HepG2 (cell line): ENCODE data around the gene C1orf116. TPM values are rescaled to one million over a fixed set of nuclear protein-coding genes. Genes with fewer than 3 reads are reported as not detected.

Source experiments
- BRF2 ChIP-seq: sonication (generic); formaldehyde crosslinking; IDR thresholded peaks from 2 replicates; pipeline ENCODE4 v1.8.1; 2022; ENCODE audit warnings: mild to moderate bottlenecking, missing genetic modification reagents
- CBX5 ChIP-seq: sonication (generic); formaldehyde crosslinking; IDR thresholded peaks from 2 replicates; pipeline ENCODE4 v1.4.0; 2020; ENCODE audit warnings: missing genetic modification reagents, borderline replicate concordance
- ESRRA ChIP-seq: sonication (generic); formaldehyde crosslinking; IDR thresholded peaks from 2 replicates; pipeline ENCODE4 v1.5.1; 2020; ENCODE audit warnings: mild to moderate bottlenecking, low read depth, missing genetic modification reagents
- SOX6 ChIP-seq, 2 experiments: fragments of 450-650 bp in 1 of 2; sonication (generic) in 1 of 2; formaldehyde crosslinking in 1 of 2; IDR thresholded peaks; 2 replicates each; pipeline versions ENCODE4 v1.4.0 to v1.6.1; 2017 to 2020; ENCODE audit warnings: antibody characterized with exemption in 1 of 2, mild to moderate bottlenecking in 1 of 2, missing genetic modification reagents in 1 of 2
- SP140L ChIP-seq: sonication (generic); formaldehyde crosslinking; IDR thresholded peaks from 2 replicates; pipeline ENCODE4 v1.4.0; 2020; ENCODE audit warnings: missing genetic modification reagents, borderline replicate concordance
- SYNCRIP ChIP-seq: fragments of 200-400 bp; formaldehyde crosslinking; IDR thresholded peaks from 2 replicates; pipeline ENCODE4 v1.6.1; 2018; ENCODE audit warnings: mild to moderate bottlenecking, low read depth, low read length; ENCODE audit not compliant: insufficient read depth
- WIZ ChIP-seq: sonication (generic); formaldehyde crosslinking; IDR thresholded peaks from 2 replicates; pipeline ENCODE4 v1.5.1; 2020; ENCODE audit warnings: mild to moderate bottlenecking, missing genetic modification reagents
- ZFAT ChIP-seq: sonication (generic); formaldehyde crosslinking; conservative IDR thresholded peaks from 2 replicates; pipeline ENCODE4 v1.8.1; 2023; ENCODE audit warnings: missing genetic modification reagents, inconsistent platforms
- ZMYM3 ChIP-seq: sonication (generic); formaldehyde crosslinking; IDR thresholded peaks from 2 replicates; pipeline ENCODE4 v1.5.1; 2020; ENCODE audit warnings: mild to moderate bottlenecking, missing genetic modification reagents
- ZNF33B ChIP-seq: sonication (generic); formaldehyde crosslinking; IDR thresholded peaks from 2 replicates; pipeline ENCODE4 v1.5.1; 2020; ENCODE audit warnings: mild to moderate bottlenecking, missing genetic modification reagents
- ZNF350 ChIP-seq: sonication (generic); formaldehyde crosslinking; IDR thresholded peaks from 2 replicates; pipeline ENCODE4 v1.4.0; 2020; ENCODE audit warnings: mild to moderate bottlenecking, low read depth, missing genetic modification reagents, borderline replicate concordance
- ZSCAN22 ChIP-seq: sonication (generic); formaldehyde crosslinking; IDR thresholded peaks from 2 replicates; pipeline ENCODE4 v1.4.0; 2020; ENCODE audit warnings: mild to moderate bottlenecking, missing genetic modification reagents
- polyA plus RNA-seq, 8 experiments: library from polyadenylated mRNA; depleted of rRNA in 3 of 8; stranded (reverse) in 7 of 8; unstranded in 1 of 8; fragments of >200 nt; fragmentation: Illumina TruSeq in 4 of 8; extraction: Trizol in 4 of 8; gene quantifications; 2 replicates each; pipeline versions ENCODE4 v1.2.1 to v1.2.3, GENCODE V29; 2011 to 2016; ENCODE audit warnings: low read depth in 4 of 8, missing spikeins in 1 of 8, mixed read lengths in 1 of 8; ENCODE audit not compliant: insufficient read depth in 1 of 8
- total RNA-seq, 5 experiments: library from RNA; depleted of rRNA; stranded (reverse); fragments of >200 nt; fragmentation: Illumina TruSeq; extraction: Trizol; gene quantifications; 2 replicates each; pipeline ENCODE4 v1.2.3, GENCODE V29; 2016; ENCODE audit warnings: low read depth in 1 of 5
- TF ChIP-seq, protein P1 (sequence below): sonication (generic); formaldehyde crosslinking; IDR thresholded peaks from 2 replicates; pipeline ENCODE4 v1.9.0; 2021; ENCODE audit warnings: missing genetic modification reagents, borderline replicate concordance
- TF ChIP-seq, protein P2 (sequence below): sonication (generic); formaldehyde crosslinking; IDR thresholded peaks from 2 replicates; pipeline ENCODE4 v1.8.1; 2023; ENCODE audit warnings: mild to moderate bottlenecking, moderate library complexity, missing genetic modification reagents
- TF ChIP-seq, protein P3 (sequence below): sonication (generic); formaldehyde crosslinking; IDR thresholded peaks from 2 replicates; pipeline ENCODE4 v1.5.0; 2020; ENCODE audit warnings: missing genetic modification reagents
- TF ChIP-seq, protein P4 (sequence below): sonication (generic); formaldehyde crosslinking; IDR thresholded peaks from 2 replicates; pipeline ENCODE4 v1.9.0; 2021; ENCODE audit warnings: mild to moderate bottlenecking, missing genetic modification reagents

C1orf116 gene
- total and polyA plus RNA-seq, 2 of the 13 experiments (the other 11 are each of a cell fraction or from before 2014, with no cell fraction given) = 0.51 to 0.95 TPM

DNA sequence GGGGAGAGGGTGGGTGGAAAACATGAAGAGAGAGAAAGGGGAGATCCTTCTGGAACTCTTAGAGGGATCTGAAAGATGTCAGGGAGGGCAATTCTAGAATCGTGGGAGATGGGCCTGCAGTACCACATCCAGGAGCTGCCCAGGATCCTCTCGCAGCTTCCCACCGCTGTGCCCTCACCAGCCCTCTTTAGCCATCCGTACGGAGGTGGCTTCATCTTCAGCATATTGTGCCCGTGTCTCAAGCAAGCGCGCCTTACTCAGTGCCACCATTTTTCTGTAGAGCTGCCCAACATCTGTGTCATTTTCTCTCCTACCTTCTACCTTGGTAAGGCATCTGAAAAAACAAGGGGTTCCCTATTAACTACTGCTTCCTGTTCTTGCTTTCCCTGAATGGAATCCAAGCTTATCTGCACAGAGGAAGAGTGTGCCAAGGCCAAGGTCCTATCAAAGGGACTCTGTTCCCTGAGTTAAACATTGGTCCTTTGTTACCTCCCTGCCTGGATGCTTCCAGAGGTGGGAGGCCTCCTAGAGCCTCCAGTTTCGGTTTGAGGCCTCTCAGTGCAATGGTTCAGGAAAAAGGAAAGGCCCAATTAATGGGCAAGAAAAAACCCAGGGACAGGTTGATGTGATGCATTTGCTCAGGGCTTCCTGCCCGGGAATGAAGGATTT, 23.2 kb downstream of the C1orf116 start (continued):
- TF ChIP-seq, protein P1, sequence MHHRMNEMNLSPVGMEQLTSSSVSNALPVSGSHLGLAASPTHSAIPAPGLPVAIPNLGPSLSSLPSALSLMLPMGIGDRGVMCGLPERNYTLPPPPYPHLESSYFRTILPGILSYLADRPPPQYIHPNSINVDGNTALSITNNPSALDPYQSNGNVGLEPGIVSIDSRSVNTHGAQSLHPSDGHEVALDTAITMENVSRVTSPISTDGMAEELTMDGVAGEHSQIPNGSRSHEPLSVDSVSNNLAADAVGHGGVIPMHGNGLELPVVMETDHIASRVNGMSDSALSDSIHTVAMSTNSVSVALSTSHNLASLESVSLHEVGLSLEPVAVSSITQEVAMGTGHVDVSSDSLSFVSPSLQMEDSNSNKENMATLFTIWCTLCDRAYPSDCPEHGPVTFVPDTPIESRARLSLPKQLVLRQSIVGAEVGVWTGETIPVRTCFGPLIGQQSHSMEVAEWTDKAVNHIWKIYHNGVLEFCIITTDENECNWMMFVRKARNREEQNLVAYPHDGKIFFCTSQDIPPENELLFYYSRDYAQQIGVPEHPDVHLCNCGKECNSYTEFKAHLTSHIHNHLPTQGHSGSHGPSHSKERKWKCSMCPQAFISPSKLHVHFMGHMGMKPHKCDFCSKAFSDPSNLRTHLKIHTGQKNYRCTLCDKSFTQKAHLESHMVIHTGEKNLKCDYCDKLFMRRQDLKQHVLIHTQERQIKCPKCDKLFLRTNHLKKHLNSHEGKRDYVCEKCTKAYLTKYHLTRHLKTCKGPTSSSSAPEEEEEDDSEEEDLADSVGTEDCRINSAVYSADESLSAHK (CRISPR knock-in tag) = no peak
- TF ChIP-seq, protein P2, sequence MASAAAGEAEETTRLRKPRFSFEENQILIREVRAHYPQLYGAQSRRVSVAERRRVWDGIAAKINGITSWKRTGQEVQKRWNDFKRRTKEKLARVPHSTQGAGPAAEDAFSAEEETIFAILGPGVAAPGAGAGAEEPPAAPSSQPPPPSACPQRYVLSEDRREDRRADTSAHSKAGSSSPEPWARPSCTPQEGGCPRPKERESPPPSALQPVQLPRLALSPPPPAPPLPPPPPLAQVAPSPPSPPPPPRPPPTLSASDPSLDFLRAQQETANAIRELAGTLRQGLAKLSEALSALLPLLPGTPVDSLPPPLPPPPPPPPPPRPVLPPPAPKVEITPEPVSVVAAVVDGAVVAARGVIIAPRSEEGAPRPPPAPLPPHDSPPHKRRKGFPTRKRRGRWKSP (CRISPR knock-in tag) = 0 out of 2 replicates have a peak, but pooled peaks have one; percentile 28
- no peak for TF ChIP-seq ZSCAN22 (CRISPR knock-in tag)
- TF ChIP-seq ZFAT = no peak
- TF ChIP-seq SYNCRIP = no peak
- TF ChIP-seq ESRRA (CRISPR knock-in tag) = no peak
- 0 out of 2 replicates have a peak, but pooled peaks have one; percentile 6 for TF ChIP-seq ZMYM3 (CRISPR knock-in tag)
- no peak for TF ChIP-seq ZNF350 (CRISPR knock-in tag)
- no peak for TF ChIP-seq WIZ (CRISPR knock-in tag)
- TF ChIP-seq ZNF33B (CRISPR knock-in tag) = no peak
- no peak for TF ChIP-seq SOX6 (IDR thresholded peaks at IDR 0.05)
- TF ChIP-seq SOX6 (CRISPR knock-in tag; IDR thresholded peaks at IDR 0.05) = peak; percentile 79
- no peak for TF ChIP-seq BRF2 (CRISPR knock-in tag)
- TF ChIP-seq, protein P3, sequence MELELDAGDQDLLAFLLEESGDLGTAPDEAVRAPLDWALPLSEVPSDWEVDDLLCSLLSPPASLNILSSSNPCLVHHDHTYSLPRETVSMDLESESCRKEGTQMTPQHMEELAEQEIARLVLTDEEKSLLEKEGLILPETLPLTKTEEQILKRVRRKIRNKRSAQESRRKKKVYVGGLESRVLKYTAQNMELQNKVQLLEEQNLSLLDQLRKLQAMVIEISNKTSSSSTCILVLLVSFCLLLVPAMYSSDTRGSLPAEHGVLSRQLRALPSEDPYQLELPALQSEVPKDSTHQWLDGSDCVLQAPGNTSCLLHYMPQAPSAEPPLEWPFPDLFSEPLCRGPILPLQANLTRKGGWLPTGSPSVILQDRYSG (CRISPR knock-in tag) = no peak
- TF ChIP-seq, protein P4, sequence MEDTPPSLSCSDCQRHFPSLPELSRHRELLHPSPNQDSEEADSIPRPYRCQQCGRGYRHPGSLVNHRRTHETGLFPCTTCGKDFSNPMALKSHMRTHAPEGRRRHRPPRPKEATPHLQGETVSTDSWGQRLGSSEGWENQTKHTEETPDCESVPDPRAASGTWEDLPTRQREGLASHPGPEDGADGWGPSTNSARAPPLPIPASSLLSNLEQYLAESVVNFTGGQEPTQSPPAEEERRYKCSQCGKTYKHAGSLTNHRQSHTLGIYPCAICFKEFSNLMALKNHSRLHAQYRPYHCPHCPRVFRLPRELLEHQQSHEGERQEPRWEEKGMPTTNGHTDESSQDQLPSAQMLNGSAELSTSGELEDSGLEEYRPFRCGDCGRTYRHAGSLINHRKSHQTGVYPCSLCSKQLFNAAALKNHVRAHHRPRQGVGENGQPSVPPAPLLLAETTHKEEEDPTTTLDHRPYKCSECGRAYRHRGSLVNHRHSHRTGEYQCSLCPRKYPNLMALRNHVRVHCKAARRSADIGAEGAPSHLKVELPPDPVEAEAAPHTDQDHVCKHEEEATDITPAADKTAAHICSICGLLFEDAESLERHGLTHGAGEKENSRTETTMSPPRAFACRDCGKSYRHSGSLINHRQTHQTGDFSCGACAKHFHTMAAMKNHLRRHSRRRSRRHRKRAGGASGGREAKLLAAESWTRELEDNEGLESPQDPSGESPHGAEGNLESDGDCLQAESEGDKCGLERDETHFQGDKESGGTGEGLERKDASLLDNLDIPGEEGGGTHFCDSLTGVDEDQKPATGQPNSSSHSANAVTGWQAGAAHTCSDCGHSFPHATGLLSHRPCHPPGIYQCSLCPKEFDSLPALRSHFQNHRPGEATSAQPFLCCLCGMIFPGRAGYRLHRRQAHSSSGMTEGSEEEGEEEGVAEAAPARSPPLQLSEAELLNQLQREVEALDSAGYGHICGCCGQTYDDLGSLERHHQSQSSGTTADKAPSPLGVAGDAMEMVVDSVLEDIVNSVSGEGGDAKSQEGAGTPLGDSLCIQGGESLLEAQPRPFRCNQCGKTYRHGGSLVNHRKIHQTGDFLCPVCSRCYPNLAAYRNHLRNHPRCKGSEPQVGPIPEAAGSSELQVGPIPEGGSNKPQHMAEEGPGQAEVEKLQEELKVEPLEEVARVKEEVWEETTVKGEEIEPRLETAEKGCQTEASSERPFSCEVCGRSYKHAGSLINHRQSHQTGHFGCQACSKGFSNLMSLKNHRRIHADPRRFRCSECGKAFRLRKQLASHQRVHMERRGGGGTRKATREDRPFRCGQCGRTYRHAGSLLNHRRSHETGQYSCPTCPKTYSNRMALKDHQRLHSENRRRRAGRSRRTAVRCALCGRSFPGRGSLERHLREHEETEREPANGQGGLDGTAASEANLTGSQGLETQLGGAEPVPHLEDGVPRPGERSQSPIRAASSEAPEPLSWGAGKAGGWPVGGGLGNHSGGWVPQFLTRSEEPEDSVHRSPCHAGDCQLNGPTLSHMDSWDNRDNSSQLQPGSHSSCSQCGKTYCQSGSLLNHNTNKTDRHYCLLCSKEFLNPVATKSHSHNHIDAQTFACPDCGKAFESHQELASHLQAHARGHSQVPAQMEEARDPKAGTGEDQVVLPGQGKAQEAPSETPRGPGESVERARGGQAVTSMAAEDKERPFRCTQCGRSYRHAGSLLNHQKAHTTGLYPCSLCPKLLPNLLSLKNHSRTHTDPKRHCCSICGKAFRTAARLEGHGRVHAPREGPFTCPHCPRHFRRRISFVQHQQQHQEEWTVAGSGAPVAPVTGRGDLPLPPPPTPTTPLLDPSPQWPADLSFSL = no peak
- TF ChIP-seq CBX5 = 0 out of 2 replicates have a peak, but pooled peaks have one; percentile 13
- TF ChIP-seq SP140L (CRISPR knock-in tag) = no peak
